DND-41 (cell line): ENCODE measurements around the gene CDC16.

ENCODE experiments used
- CTCF ChIP-seq: IDR thresholded peaks from 2 replicates; pipeline ENCODE4 v1.5.1; 2012; ENCODE audit warnings: borderline replicate concordance, low read length, moderate library complexity, mild to moderate bottlenecking; ENCODE audit not compliant: poor library complexity, severe bottlenecking; ENCODE audit errors: extremely low read depth
- EZH2 ChIP-seq: IDR thresholded peaks from 3 replicates; pipeline ENCODE4 v1.6.1; 2012; ENCODE audit warnings: borderline replicate concordance, low read depth, mild to moderate bottlenecking, moderate library complexity, low read length, inconsistent platforms; ENCODE audit not compliant: severe bottlenecking

GRCh38 chr13:114260814-114261213 lies 26.1 kb downstream of the CDC16 start:
- TF ChIP-seq CTCF = no peak
- TF ChIP-seq EZH2 = no peak
